ENCODE results near the gene TAF13.

- no peak for TF ChIP-seq POLR2AphosphoS5 (IDR thresholded peaks at IDR 0.05; ENCODE audit: control insufficient read depth, insufficient read depth, low read depth, low read length)
- no peak for TF ChIP-seq TAF1 (IDR thresholded peaks at IDR 0.05; ENCODE audit: control insufficient read depth, extremely low read depth, insufficient read depth, low read length, severe bottlenecking)
- TF ChIP-seq SMAD2 (IDR thresholded peaks at IDR 0.05; ENCODE audit: low read depth, low read length): no peak
- TF ChIP-seq YY1 (IDR thresholded peaks at IDR 0.05; ENCODE audit: borderline replicate concordance in 1 of 3, control insufficient read depth in 1 of 3, extremely low read depth in 1 of 3, insufficient read depth in 3 of 3, insufficient read length in 1 of 3, insufficient replicate concordance in 2 of 3, low read depth in 1 of 3, low read length in 2 of 3): no peak
- no peak for TF ChIP-seq ZSCAN32 (CRISPR knock-in tag; IDR thresholded peaks at IDR 0.05)
- TF ChIP-seq TBL1XR1 (IDR thresholded peaks at IDR 0.05; ENCODE audit: low read length in 2 of 2): no peak
- no peak for TF ChIP-seq CTCF (IDR thresholded peaks at IDR 0.05 in 2 of 3, conservative IDR thresholded peaks at IDR 0.05 in 1 of 3; ENCODE audit: insufficient read depth in 2 of 3, low read depth in 1 of 3, low read length in 3 of 3)
- TF ChIP-seq ADNP (tag; IDR thresholded peaks at IDR 0.05): no peak
- TF ChIP-seq SMAD3 (CRISPR knock-in tag; conservative IDR thresholded peaks at IDR 0.05): no peak
- TF ChIP-seq IRF2 (CRISPR knock-in tag; IDR thresholded peaks at IDR 0.05): no peak
- TF ChIP-seq ZNF212 (CRISPR knock-in tag; IDR thresholded peaks at IDR 0.05): no peak
- no peak for TF ChIP-seq NR2C2 (CRISPR knock-in tag; IDR thresholded peaks at IDR 0.05)
- TF ChIP-seq NR2C2 (tag; IDR thresholded peaks at IDR 0.05): no peak
Measured at GRCh38 chr1:109059026-109059425, 16.8 kb downstream of the TAF13 start.
